ENCODE data around the gene DLG2. TPM values are rescaled to one million over a fixed set of nuclear protein-coding genes. Genes with fewer than 3 reads are reported as not detected.

The DLG2 gene
- total RNA-seq, 4 donors from 2014 or later, result 1.3 to 4.7 (median 2.4) TPM

- intact Hi-C loops (cut with DNase I; ENCODE audit: low total_unique reads) (no loop called here), in situ Hi-C loops (cut with MboI; ENCODE audit: low sequenced_read_pairs in 4 of 4) (no loop called here)
Measured at GRCh38 chr11:84894666-84895065, 732.5 kb downstream of the DLG2 start.

GRCh38 chr11:84890676-84891075 is 736.5 kb downstream of the DLG2 start:
- TF ChIP-seq CTCF (IDR thresholded peaks at IDR 0.05 in 4 of 5, conservative IDR thresholded peaks at IDR 0.05 in 1 of 5), result no peak
- TF ChIP-seq POLR2A (IDR thresholded peaks at IDR 0.05), result no peak
- in situ Hi-C loops (cut with MboI; ENCODE audit: low sequenced_read_pairs in 4 of 4) (no loop called here), intact Hi-C loops (cut with DNase I; ENCODE audit: low total_unique reads) (no loop called here)
- peaks cover 0 to 3% of the 10 kb centered on the region in 2 donors for H3K4me1 ChIP-seq
- DNase-seq (no peak), ATAC-seq (no peak)
- H3K36me3 ChIP-seq, result no peaks in the 10 kb centered on the region
- no peaks in the 10 kb centered on the region for H3K9me3 ChIP-seq
- no peaks in the 10 kb centered on the region for H3K27me3 ChIP-seq
- no peak overlapping the region for H3K4me3 ChIP-seq
- H3K27ac ChIP-seq, result no peak overlapping the region

More at GRCh38 chr11:84894666-84895065, 732.5 kb downstream of the DLG2 start:
- DNase-seq (no peak), ATAC-seq (no peak)
- no peak overlapping the region for H3K4me3 ChIP-seq
- no peaks in the 10 kb centered on the region for H3K27me3 ChIP-seq
- no peaks in the 10 kb centered on the region for H3K4me1 ChIP-seq
- no peaks in the 10 kb centered on the region for H3K36me3 ChIP-seq
- H3K27ac ChIP-seq, result no peak overlapping the region
- TF ChIP-seq POLR2A (IDR thresholded peaks at IDR 0.05) (no peak), CTCF (IDR thresholded peaks at IDR 0.05 in 4 of 5, conservative IDR thresholded peaks at IDR 0.05 in 1 of 5) (no peak)
- no peaks in the 10 kb centered on the region for H3K9me3 ChIP-seq

GRCh38 chr11:84889556-84889955 is 737.6 kb downstream of the DLG2 start:
- H3K27ac ChIP-seq, result no peak overlapping the region
- no peak for DNase-seq
- no peaks in the 10 kb centered on the region for H3K36me3 ChIP-seq
- in situ Hi-C loops (cut with MboI; ENCODE audit: low sequenced_read_pairs in 4 of 4), result no loop called here
- no peak for TF ChIP-seq POLR2A (IDR thresholded peaks at IDR 0.05)
- TF ChIP-seq CTCF (IDR thresholded peaks at IDR 0.05 in 4 of 5, conservative IDR thresholded peaks at IDR 0.05 in 1 of 5), result no peak
- no peak overlapping the region for H3K4me3 ChIP-seq
- intact Hi-C loops (cut with DNase I; ENCODE audit: low total_unique reads), result no loop called here
- no peaks in the 10 kb centered on the region for H3K27me3 ChIP-seq
- ATAC-seq, result no peak
- H3K9me3 ChIP-seq, result no peaks in the 10 kb centered on the region
- peaks cover 0 to 3% of the 10 kb centered on the region in 2 donors for H3K4me1 ChIP-seq

- TF ChIP-seq POLR2A (IDR thresholded peaks at IDR 0.05) (no peak), CTCF (IDR thresholded peaks at IDR 0.05 in 4 of 5, conservative IDR thresholded peaks at IDR 0.05 in 1 of 5) (no peak)
- peaks cover 0 to 3% of the 10 kb centered on the region in 2 donors for H3K4me1 ChIP-seq
- H3K4me3 ChIP-seq, result no peak overlapping the region
- no peaks in the 10 kb centered on the region for H3K27me3 ChIP-seq
- DNase-seq (no peak), ATAC-seq (no peak)
- no peaks in the 10 kb centered on the region for H3K36me3 ChIP-seq
- no peaks in the 10 kb centered on the region for H3K9me3 ChIP-seq
- intact Hi-C loops (cut with DNase I; ENCODE audit: low total_unique reads), result no loop called here
- H3K27ac ChIP-seq, result no peak overlapping the region
- in situ Hi-C loops (cut with MboI; ENCODE audit: low sequenced_read_pairs in 4 of 4), result no loop called here
Measured at GRCh38 chr11:84887055-84887629, 740.0 kb downstream of the DLG2 start.

- in situ Hi-C loops (cut with MboI; ENCODE audit: low sequenced_read_pairs in 4 of 4), result no loop called here
- intact Hi-C loops (cut with DNase I; ENCODE audit: low total_unique reads), result no loop called here
- Histone ChIP-seq H3K27me3 (no peaks in the 10 kb centered on the region), H3K4me3 (no peak overlapping the region), H3K27ac (no peak overlapping the region), H3K9me3 (no peaks in the 10 kb centered on the region), H3K36me3 (no peaks in the 10 kb centered on the region), H3K4me1 (peaks cover 0 to 3% of the 10 kb centered on the region in 2 donors)
- ATAC-seq (no peak), DNase-seq (no peak)
- TF ChIP-seq CTCF (IDR thresholded peaks at IDR 0.05 in 4 of 5, conservative IDR thresholded peaks at IDR 0.05 in 1 of 5) (no peak), POLR2A (IDR thresholded peaks at IDR 0.05) (no peak)
Measured at GRCh38 chr11:84886344-84886743, 740.8 kb downstream of the DLG2 start.
